Measurements from ENCODE around the gene GRAMD1C. TPM values are rescaled to one million over a fixed set of nuclear protein-coding genes. Genes with fewer than 3 reads are reported as not detected.
"Not testable (repeated sequence)": the region's sequence is repeated elsewhere in the genome, so short reads cannot be mapped to it uniquely, and the experiment has no call there.

Gene GRAMD1C
- total RNA-seq, 2 donors from 2014 or later = 1.6 to 5.1 TPM

GRCh38 chr3:113847664-113848461, 9.3 kb downstream of the GRAMD1C start:
- Mint-ChIP-seq H3K27ac (no peak overlapping the region), H3K4me3 (no peak overlapping the region), H3K4me1 (peaks cover 3% of the 10 kb centered on the region), H3K36me3 (ENCODE audit: low read depth) (no peaks in the 10 kb centered on the region), H3K9me3 (no peaks in the 10 kb centered on the region), H3K27me3 (ENCODE audit: insufficient read depth) (no peaks in the 10 kb centered on the region)
- Histone ChIP-seq H3K9me3 (ENCODE audit: control insufficient read depth, low read length) (no peaks in the 10 kb centered on the region), H3K4me1 (ENCODE audit: control insufficient read depth, insufficient read depth, low read length) (no peaks in the 10 kb centered on the region), H3K4me3 (ENCODE audit: low read length) (no peak overlapping the region), H3K27me3 (ENCODE audit: control insufficient read depth, insufficient read depth, low read length, poor library complexity, severe bottlenecking) (no peaks in the 10 kb centered on the region), H3K36me3 (ENCODE audit: control insufficient read depth, insufficient read depth, low read length) (no peaks in the 10 kb centered on the region), H3K9ac (ENCODE audit: extremely low read depth, low read length, poor library complexity, severe bottlenecking) (no peak overlapping the region), H3K27ac (ENCODE audit: low read depth, low read length) (no peak overlapping the region)
- no peak for TF ChIP-seq CTCF (conservative IDR thresholded peaks at IDR 0.05)
- WGBS, 2 experiments (ENCODE audit: insufficient coverage in 1 of 2, insufficient read length in 1 of 2) = 89% methylated on average over 2 of the region's 2 CpGs; no CpG with 5 or more reads in 1 of the 2 experiments
- no peak for DNase-seq

GRCh38 chr3:113849071-113849470, 10.5 kb downstream of the GRAMD1C start:
- not testable (repeated sequence) for H3K27me3 Mint-ChIP-seq (ENCODE audit: insufficient read depth); H3K4me1 ChIP-seq (ENCODE audit: control insufficient read depth, insufficient read depth, low read length); DNase-seq; H3K36me3 Mint-ChIP-seq (ENCODE audit: low read depth); H3K36me3 ChIP-seq (ENCODE audit: control insufficient read depth, insufficient read depth, low read length); H3K27ac ChIP-seq (ENCODE audit: low read depth, low read length); H3K9me3 Mint-ChIP-seq; H3K4me1 Mint-ChIP-seq; H3K9me3 ChIP-seq (ENCODE audit: control insufficient read depth, low read length); H3K27me3 ChIP-seq (ENCODE audit: control insufficient read depth, insufficient read depth, low read length, poor library complexity, severe bottlenecking); H3K9ac ChIP-seq (ENCODE audit: extremely low read depth, low read length, poor library complexity, severe bottlenecking); H3K4me3 ChIP-seq (ENCODE audit: low read length); H3K27ac Mint-ChIP-seq; H3K4me3 Mint-ChIP-seq
- WGBS, 2 experiments (ENCODE audit: insufficient coverage in 1 of 2, insufficient read length in 1 of 2) = 97% methylated on average over 1 of the region's 3 CpGs; no CpG with 5 or more reads in 1 of the 2 experiments

- H3K27me3 ChIP-seq (ENCODE audit: control insufficient read depth, insufficient read depth, low read length, poor library complexity, severe bottlenecking); H3K4me3 ChIP-seq (ENCODE audit: low read length); H3K4me3 Mint-ChIP-seq; DNase-seq; H3K9me3 Mint-ChIP-seq; H3K36me3 ChIP-seq (ENCODE audit: control insufficient read depth, insufficient read depth, low read length); H3K27me3 Mint-ChIP-seq (ENCODE audit: insufficient read depth); H3K9me3 ChIP-seq (ENCODE audit: control insufficient read depth, low read length); H3K4me1 ChIP-seq (ENCODE audit: control insufficient read depth, insufficient read depth, low read length); H3K9ac ChIP-seq (ENCODE audit: extremely low read depth, low read length, poor library complexity, severe bottlenecking); H3K36me3 Mint-ChIP-seq (ENCODE audit: low read depth); H3K27ac Mint-ChIP-seq; H3K27ac ChIP-seq (ENCODE audit: low read depth, low read length); H3K4me1 Mint-ChIP-seq: not testable (repeated sequence)
- 93% methylated on average over 4 of the region's 22 CpGs; no CpG with 5 or more reads in 1 of the 2 experiments for WGBS, 2 experiments (ENCODE audit: insufficient coverage in 1 of 2, insufficient read length in 1 of 2)
Measured at GRCh38 chr3:113849841-113850240, 11.3 kb downstream of the GRAMD1C start.

- H3K4me3 ChIP-seq (ENCODE audit: low read length); H3K4me1 ChIP-seq (ENCODE audit: control insufficient read depth, insufficient read depth, low read length); H3K27me3 ChIP-seq (ENCODE audit: control insufficient read depth, insufficient read depth, low read length, poor library complexity, severe bottlenecking); H3K27me3 Mint-ChIP-seq (ENCODE audit: insufficient read depth); H3K9me3 Mint-ChIP-seq; H3K4me1 Mint-ChIP-seq; H3K36me3 Mint-ChIP-seq (ENCODE audit: low read depth); DNase-seq; H3K4me3 Mint-ChIP-seq; H3K9me3 ChIP-seq (ENCODE audit: control insufficient read depth, low read length); H3K27ac Mint-ChIP-seq; H3K27ac ChIP-seq (ENCODE audit: low read depth, low read length); H3K36me3 ChIP-seq (ENCODE audit: control insufficient read depth, insufficient read depth, low read length); H3K9ac ChIP-seq (ENCODE audit: extremely low read depth, low read length, poor library complexity, severe bottlenecking): not testable (repeated sequence)
- 89 to 94% methylated on average over 5 to 7 of the region's 9 CpGs for WGBS, 2 experiments (ENCODE audit: insufficient coverage in 1 of 2, insufficient read length in 1 of 2)
Measured at GRCh38 chr3:113850391-113850790, 11.8 kb downstream of the GRAMD1C start.

Measured in endodermal cell (in vitro differentiated cells).